SK-N-SH treated with all-trans-retinoic acid at 6 μM for 48 hours (cell line): ENCODE data around the gene SFXN2.

ENCODE experiments used
- ATAC-seq: fragments of 200-7000 bp; cut with Tn5 transposase; 3 replicates; pipeline ENCODE4 v1.9.1; 2020; ENCODE audit warnings: mild to moderate bottlenecking, moderate library complexity
- BACH2 ChIP-seq: fragments of 250-450 bp; sonication (Bioruptor Pico); IDR thresholded peaks from 2 replicates; pipeline ENCODE4 v1.9.0; 2021; ENCODE audit warnings: mild to moderate bottlenecking, borderline replicate concordance
- CSDC2 ChIP-seq: fragments of 250-450 bp; sonication (Bioruptor Pico); IDR thresholded peaks from 2 replicates; pipeline ENCODE4 v1.5.0; 2020; ENCODE audit warnings: mild to moderate bottlenecking, moderate library complexity
- CSRNP3 ChIP-seq: fragments of 250-450 bp; sonication (Bioruptor Pico); IDR thresholded peaks from 2 replicates; pipeline ENCODE4 v1.5.1; 2021; ENCODE audit warnings: mild to moderate bottlenecking, moderate library complexity
- GLIS3 ChIP-seq: fragments of 250-450 bp; sonication (Bioruptor Pico); IDR thresholded peaks from 2 replicates; pipeline ENCODE4 v1.5.0; 2020; ENCODE audit warnings: mild to moderate bottlenecking, moderate library complexity
- ISL1 ChIP-seq: fragments of 250-450 bp; sonication (Bioruptor Pico); IDR thresholded peaks from 2 replicates; pipeline ENCODE4 v2.1.2; 2022; ENCODE audit warnings: mild to moderate bottlenecking, moderate library complexity
- PPARA ChIP-seq: fragments of 250-450 bp; sonication (Bioruptor Pico); IDR thresholded peaks from 2 replicates; pipeline ENCODE4 v1.5.0; 2020; ENCODE audit warnings: mild to moderate bottlenecking, borderline replicate concordance
- RARB ChIP-seq: fragments of 250-450 bp; sonication (Bioruptor Pico); IDR thresholded peaks from 2 replicates; pipeline ENCODE4 v1.8.0; 2021; ENCODE audit warnings: mild to moderate bottlenecking, moderate library complexity
- SNAI2 ChIP-seq: fragments of 250-450 bp; sonication (Bioruptor Pico); IDR thresholded peaks from 2 replicates; pipeline ENCODE4 v1.5.0; 2020; ENCODE audit warnings: mild to moderate bottlenecking, moderate library complexity
- TCF4 ChIP-seq: fragments of 250-450 bp; sonication (Bioruptor Pico); IDR thresholded peaks from 2 replicates; pipeline ENCODE4 v1.8.0; 2021; ENCODE audit warnings: mild to moderate bottlenecking, moderate library complexity, borderline replicate concordance
- TOX ChIP-seq: fragments of 250-450 bp; sonication (Bioruptor Pico); IDR thresholded peaks from 2 replicates; pipeline ENCODE4 v1.8.0; 2021; ENCODE audit warnings: mild to moderate bottlenecking, moderate library complexity, borderline replicate concordance
- ZC3H10 ChIP-seq: fragments of 250-450 bp; sonication (Bioruptor Pico); IDR thresholded peaks from 2 replicates; pipeline ENCODE4 v1.5.1; 2021; ENCODE audit warnings: mild to moderate bottlenecking, moderate library complexity
- ZFP3 ChIP-seq: fragments of 250-450 bp; sonication (Bioruptor Pico); IDR thresholded peaks from 2 replicates; pipeline ENCODE4 v1.5.0; 2020; ENCODE audit warnings: mild to moderate bottlenecking, moderate library complexity
- ZFP30 ChIP-seq: fragments of 450-650 bp; formaldehyde crosslinking; IDR thresholded peaks from 2 replicates; pipeline ENCODE4 v1.5.0; 2022; ENCODE audit warnings: mild to moderate bottlenecking, moderate library complexity
- ZNF565 ChIP-seq: fragments of 450-650 bp; formaldehyde crosslinking; conservative IDR thresholded peaks from 2 replicates; pipeline ENCODE4 v1.5.0; 2020; ENCODE audit warnings: low read depth, mild to moderate bottlenecking, moderate library complexity
- ZNF70 ChIP-seq: fragments of 450-650 bp; formaldehyde crosslinking; IDR thresholded peaks from 2 replicates; pipeline ENCODE4 v1.5.0; 2020; ENCODE audit warnings: mild to moderate bottlenecking, moderate library complexity
- ZNF8 ChIP-seq: fragments of 450-650 bp; formaldehyde crosslinking; IDR thresholded peaks from 2 replicates; pipeline ENCODE4 v1.5.0; 2020; ENCODE audit warnings: mild to moderate bottlenecking, moderate library complexity
- TF ChIP-seq, protein P1 (sequence below): fragments of 250-450 bp; sonication (Bioruptor Pico); IDR thresholded peaks from 2 replicates; pipeline ENCODE4 v1.5.1; 2020; ENCODE audit warnings: low read depth, mild to moderate bottlenecking, moderate library complexity
- TF ChIP-seq, protein P2 (sequence below): fragments of 250-450 bp; sonication (Bioruptor Pico); IDR thresholded peaks from 2 replicates; pipeline ENCODE4 v1.8.0; 2021; ENCODE audit warnings: low read depth, mild to moderate bottlenecking, moderate library complexity, borderline replicate concordance
- TF ChIP-seq, protein P3 (sequence below): fragments of 250-450 bp; sonication (Bioruptor Pico); IDR thresholded peaks from 2 replicates; pipeline ENCODE4 v1.8.0; 2020; ENCODE audit warnings: mild to moderate bottlenecking, moderate library complexity, borderline replicate concordance
- TF ChIP-seq, protein P4 (sequence below): fragments of 250-450 bp; sonication (Bioruptor Pico); IDR thresholded peaks from 2 replicates; pipeline ENCODE4 v1.5.0; 2020; ENCODE audit warnings: mild to moderate bottlenecking, moderate library complexity

SFXN2 gene

GRCh38 chr10:102677331-102678067 lies 36.9 kb upstream of the SFXN2 start:
- no peak for ATAC-seq

GRCh38 chr10:102678068-102678400 lies 36.4 kb upstream of the SFXN2 start:
- no peak for ATAC-seq
- TF ChIP-seq ZC3H10 (CRISPR knock-in tag) (no peak), ZFP30 (no peak), BACH2 (no peak), TCF4 (CRISPR knock-in tag) (no peak), ZFP3 (CRISPR knock-in tag) (no peak), ZNF8 (CRISPR knock-in tag) (no peak), ZNF565 (CRISPR knock-in tag) (no peak), TOX (CRISPR knock-in tag) (no peak), ZNF70 (CRISPR knock-in tag) (no peak)
- TF ChIP-seq, protein P1, sequence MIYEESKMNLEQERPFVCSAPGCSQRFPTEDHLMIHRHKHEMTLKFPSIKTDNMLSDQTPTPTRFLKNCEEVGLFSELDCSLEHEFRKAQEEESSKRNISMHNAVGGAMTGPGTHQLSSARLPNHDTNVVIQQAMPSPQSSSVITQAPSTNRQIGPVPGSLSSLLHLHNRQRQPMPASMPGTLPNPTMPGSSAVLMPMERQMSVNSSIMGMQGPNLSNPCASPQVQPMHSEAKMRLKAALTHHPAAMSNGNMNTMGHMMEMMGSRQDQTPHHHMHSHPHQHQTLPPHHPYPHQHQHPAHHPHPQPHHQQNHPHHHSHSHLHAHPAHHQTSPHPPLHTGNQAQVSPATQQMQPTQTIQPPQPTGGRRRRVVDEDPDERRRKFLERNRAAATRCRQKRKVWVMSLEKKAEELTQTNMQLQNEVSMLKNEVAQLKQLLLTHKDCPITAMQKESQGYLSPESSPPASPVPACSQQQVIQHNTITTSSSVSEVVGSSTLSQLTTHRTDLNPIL (CRISPR knock-in tag): no peak
- TF ChIP-seq, protein P2, sequence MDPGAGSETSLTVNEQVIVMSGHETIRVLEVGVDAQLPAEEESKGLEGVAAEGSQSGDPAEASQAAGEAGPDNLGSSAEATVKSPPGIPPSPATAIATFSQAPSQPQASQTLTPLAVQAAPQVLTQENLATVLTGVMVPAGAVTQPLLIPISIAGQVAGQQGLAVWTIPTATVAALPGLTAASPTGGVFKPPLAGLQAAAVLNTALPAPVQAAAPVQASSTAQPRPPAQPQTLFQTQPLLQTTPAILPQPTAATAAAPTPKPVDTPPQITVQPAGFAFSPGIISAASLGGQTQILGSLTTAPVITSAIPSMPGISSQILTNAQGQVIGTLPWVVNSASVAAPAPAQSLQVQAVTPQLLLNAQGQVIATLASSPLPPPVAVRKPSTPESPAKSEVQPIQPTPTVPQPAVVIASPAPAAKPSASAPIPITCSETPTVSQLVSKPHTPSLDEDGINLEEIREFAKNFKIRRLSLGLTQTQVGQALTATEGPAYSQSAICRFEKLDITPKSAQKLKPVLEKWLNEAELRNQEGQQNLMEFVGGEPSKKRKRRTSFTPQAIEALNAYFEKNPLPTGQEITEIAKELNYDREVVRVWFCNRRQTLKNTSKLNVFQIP (CRISPR knock-in tag): no peak
- TF ChIP-seq, protein P3, sequence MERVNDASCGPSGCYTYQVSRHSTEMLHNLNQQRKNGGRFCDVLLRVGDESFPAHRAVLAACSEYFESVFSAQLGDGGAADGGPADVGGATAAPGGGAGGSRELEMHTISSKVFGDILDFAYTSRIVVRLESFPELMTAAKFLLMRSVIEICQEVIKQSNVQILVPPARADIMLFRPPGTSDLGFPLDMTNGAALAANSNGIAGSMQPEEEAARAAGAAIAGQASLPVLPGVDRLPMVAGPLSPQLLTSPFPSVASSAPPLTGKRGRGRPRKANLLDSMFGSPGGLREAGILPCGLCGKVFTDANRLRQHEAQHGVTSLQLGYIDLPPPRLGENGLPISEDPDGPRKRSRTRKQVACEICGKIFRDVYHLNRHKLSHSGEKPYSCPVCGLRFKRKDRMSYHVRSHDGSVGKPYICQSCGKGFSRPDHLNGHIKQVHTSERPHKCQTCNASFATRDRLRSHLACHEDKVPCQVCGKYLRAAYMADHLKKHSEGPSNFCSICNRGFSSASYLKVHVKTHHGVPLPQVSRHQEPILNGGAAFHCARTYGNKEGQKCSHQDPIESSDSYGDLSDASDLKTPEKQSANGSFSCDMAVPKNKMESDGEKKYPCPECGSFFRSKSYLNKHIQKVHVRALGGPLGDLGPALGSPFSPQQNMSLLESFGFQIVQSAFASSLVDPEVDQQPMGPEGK (CRISPR knock-in tag): no peak

More at GRCh38 chr10:102677331-102678067, 36.9 kb upstream of the SFXN2 start:
- TF ChIP-seq ISL1 (CRISPR knock-in tag) (no peak), TCF4 (CRISPR knock-in tag) (no peak), ZNF565 (CRISPR knock-in tag) (no peak), RARB (CRISPR knock-in tag) (no peak), CSRNP3 (CRISPR knock-in tag) (no peak), ZFP30 (no peak), ZFP3 (CRISPR knock-in tag) (no peak), GLIS3 (CRISPR knock-in tag) (no peak), ZC3H10 (CRISPR knock-in tag) (no peak), ZNF70 (CRISPR knock-in tag) (no peak), SNAI2 (no peak), PPARA (CRISPR knock-in tag) (no peak), CSDC2 (CRISPR knock-in tag) (no peak), ZNF8 (CRISPR knock-in tag) (no peak)
- TF ChIP-seq, protein P2 (CRISPR knock-in tag): no peak
- TF ChIP-seq, protein P1 (CRISPR knock-in tag): no peak
- TF ChIP-seq, protein P3 (CRISPR knock-in tag): no peak
- TF ChIP-seq, protein P4, sequence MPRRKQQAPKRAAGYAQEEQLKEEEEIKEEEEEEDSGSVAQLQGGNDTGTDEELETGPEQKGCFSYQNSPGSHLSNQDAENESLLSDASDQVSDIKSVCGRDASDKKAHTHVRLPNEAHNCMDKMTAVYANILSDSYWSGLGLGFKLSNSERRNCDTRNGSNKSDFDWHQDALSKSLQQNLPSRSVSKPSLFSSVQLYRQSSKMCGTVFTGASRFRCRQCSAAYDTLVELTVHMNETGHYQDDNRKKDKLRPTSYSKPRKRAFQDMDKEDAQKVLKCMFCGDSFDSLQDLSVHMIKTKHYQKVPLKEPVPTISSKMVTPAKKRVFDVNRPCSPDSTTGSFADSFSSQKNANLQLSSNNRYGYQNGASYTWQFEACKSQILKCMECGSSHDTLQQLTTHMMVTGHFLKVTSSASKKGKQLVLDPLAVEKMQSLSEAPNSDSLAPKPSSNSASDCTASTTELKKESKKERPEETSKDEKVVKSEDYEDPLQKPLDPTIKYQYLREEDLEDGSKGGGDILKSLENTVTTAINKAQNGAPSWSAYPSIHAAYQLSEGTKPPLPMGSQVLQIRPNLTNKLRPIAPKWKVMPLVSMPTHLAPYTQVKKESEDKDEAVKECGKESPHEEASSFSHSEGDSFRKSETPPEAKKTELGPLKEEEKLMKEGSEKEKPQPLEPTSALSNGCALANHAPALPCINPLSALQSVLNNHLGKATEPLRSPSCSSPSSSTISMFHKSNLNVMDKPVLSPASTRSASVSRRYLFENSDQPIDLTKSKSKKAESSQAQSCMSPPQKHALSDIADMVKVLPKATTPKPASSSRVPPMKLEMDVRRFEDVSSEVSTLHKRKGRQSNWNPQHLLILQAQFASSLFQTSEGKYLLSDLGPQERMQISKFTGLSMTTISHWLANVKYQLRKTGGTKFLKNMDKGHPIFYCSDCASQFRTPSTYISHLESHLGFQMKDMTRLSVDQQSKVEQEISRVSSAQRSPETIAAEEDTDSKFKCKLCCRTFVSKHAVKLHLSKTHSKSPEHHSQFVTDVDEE (CRISPR knock-in tag): no peak
